Measurements from ENCODE around the gene PRTN3. TPM values are rescaled to one million over a fixed set of nuclear protein-coding genes. Genes with fewer than 3 reads are reported as not detected.

Gene PRTN3
- total RNA-seq, 1 donor from 2014 or later, result not detected

DNA sequence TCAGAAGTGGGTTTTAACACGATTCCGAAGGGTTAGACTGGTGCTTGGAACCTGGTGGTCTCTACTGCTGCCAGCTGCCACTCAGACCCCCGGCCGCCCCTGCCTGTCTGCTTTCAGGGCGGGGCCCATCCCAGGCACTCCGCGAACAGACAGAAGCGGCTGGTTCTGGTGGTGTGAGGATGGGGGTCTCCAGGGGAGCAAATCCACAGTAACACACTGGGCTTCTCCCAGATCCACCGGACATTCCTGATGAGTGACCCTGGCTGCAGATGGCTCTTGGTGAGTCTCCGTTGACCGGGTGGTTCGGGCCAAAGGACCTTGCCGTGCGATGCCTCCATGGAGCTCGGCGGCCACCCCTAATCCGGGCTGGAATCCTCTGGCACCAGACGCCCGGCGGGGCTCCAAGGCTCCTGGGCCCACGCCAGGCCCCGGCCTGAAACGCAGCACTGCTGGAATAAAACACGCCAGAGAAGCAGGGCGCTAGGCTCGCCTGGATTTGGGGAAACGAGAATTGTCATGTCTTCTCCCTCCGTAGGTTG is 45.7 kb upstream of the PRTN3 start:
- peaks cover 23% of the 10 kb centered on the region for H3K4me1 ChIP-seq
- DNase-seq (no peak), ATAC-seq (no peak)
- H3K27ac ChIP-seq, result no peak overlapping the region
- TF ChIP-seq, protein P1, sequence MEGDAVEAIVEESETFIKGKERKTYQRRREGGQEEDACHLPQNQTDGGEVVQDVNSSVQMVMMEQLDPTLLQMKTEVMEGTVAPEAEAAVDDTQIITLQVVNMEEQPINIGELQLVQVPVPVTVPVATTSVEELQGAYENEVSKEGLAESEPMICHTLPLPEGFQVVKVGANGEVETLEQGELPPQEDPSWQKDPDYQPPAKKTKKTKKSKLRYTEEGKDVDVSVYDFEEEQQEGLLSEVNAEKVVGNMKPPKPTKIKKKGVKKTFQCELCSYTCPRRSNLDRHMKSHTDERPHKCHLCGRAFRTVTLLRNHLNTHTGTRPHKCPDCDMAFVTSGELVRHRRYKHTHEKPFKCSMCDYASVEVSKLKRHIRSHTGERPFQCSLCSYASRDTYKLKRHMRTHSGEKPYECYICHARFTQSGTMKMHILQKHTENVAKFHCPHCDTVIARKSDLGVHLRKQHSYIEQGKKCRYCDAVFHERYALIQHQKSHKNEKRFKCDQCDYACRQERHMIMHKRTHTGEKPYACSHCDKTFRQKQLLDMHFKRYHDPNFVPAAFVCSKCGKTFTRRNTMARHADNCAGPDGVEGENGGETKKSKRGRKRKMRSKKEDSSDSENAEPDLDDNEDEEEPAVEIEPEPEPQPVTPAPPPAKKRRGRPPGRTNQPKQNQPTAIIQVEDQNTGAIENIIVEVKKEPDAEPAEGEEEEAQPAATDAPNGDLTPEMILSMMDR (IDR thresholded peaks at IDR 0.05), result no peak
- H3K4me3 ChIP-seq, result no peak overlapping the region
- peaks cover 10% of the 10 kb centered on the region for H3K36me3 ChIP-seq
- intact Hi-C loops (cut with DNase I), result no loop called here
- no peaks in the 10 kb centered on the region for H3K9me3 ChIP-seq
- no peaks in the 10 kb centered on the region for H3K27me3 ChIP-seq

DNA sequence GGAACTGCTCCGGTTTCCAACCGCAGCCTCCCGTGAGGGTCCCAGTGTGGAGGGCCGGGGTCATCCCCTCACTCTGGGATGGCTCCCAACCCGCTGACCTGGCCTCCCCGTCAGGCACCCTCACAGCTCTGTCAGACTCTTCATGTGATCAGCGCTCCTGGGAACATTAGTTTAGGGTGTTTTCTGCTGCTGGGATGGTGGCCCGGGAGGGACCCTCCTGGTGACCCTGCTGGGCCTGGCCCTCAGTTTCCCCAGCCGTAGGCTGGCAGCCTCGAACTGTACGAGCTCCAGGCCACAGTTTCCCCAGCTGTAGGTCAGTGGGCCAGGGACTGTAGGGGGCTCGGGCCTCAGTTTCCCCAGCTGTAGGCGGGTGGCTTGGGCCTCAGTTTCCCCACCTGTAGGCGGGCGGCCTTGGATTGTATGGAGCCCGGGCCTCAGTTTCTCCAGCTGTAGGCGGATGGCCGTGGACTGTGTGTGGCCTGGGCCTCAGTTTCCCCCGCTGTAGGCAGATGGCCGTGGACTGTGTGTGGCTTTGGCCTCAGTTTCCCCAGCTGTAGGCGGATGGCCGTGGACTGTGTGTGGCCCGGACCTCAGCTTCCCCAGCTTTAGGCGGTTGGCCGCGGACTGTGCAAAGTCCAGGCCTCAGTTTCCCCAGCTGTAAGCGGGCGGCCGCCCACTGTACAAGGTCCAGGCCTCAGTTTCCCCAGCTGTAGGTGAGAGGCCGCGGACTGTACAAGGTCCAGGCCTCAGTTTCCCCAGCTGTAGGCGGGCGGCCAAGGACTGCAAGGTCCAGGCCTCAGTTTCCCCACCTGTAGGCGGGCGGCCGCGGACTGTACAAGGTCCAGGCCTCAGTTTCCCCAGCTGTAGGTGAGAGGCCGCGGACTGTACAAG is 44.9 kb upstream of the PRTN3 start:
- Histone ChIP-seq H3K36me3 (peaks cover 18% of the 10 kb centered on the region), H3K27ac (peak overlapping the region; percentile 85), H3K27me3 (no peaks in the 10 kb centered on the region), H3K4me1 (peaks cover 30% of the 10 kb centered on the region), H3K4me3 (peak overlapping the region; percentile 86), H3K9me3 (no peaks in the 10 kb centered on the region)
- intact Hi-C loops (cut with DNase I), result no loop called here
- TF ChIP-seq, protein P1 (IDR thresholded peaks at IDR 0.05), result no peak
- ATAC-seq, result no peak
- no peak for DNase-seq

DNA sequence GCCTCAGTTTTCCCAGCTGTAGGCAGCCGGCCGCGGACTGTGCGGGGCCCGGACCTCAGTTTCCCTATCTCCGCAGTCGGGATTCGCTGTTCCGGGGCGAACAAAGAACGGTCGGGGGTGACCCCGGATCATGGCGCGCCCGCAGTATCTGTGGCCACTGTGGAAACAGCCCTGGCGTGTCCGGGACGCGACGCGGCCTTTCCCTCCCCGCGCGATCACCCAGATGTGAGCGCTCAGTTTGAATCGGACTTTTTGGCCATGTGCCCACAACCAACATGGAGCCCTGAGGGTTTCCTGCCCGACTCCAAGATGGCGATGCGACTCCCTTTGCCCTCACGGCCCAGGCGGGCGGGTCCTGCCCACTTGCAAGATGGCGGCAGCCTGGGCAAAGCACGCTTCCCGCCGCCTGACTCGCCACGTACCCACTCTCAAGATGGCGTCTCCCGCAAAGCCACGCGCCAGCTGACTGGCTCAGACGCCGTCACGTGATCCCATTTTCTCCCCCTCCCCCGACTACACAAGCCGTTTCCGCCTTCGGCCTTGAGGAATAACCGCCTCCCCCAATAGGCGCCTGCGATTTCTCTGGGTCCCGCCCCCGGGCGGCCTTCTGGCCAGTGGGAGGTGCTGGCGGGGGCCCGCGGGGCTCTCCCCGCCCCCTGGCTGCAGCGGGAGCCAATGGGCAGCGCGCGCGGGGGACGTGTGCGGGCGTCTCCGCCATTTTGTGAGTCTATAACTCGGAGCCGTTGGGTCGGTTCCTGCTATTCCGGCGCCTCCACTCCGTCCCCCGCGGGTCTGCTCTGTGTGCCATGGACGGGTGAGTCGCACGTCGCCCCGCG is 43.9 kb upstream of the PRTN3 start, which contains the start of gene PTBP1:
PTBP1 (plus strand) TSS at position 761 of the 836 bp plus-strand sequence; CDS start at position 807, 46 bp downstream.
- peaks cover 40% of the 10 kb centered on the region for H3K4me1 ChIP-seq

DNA sequence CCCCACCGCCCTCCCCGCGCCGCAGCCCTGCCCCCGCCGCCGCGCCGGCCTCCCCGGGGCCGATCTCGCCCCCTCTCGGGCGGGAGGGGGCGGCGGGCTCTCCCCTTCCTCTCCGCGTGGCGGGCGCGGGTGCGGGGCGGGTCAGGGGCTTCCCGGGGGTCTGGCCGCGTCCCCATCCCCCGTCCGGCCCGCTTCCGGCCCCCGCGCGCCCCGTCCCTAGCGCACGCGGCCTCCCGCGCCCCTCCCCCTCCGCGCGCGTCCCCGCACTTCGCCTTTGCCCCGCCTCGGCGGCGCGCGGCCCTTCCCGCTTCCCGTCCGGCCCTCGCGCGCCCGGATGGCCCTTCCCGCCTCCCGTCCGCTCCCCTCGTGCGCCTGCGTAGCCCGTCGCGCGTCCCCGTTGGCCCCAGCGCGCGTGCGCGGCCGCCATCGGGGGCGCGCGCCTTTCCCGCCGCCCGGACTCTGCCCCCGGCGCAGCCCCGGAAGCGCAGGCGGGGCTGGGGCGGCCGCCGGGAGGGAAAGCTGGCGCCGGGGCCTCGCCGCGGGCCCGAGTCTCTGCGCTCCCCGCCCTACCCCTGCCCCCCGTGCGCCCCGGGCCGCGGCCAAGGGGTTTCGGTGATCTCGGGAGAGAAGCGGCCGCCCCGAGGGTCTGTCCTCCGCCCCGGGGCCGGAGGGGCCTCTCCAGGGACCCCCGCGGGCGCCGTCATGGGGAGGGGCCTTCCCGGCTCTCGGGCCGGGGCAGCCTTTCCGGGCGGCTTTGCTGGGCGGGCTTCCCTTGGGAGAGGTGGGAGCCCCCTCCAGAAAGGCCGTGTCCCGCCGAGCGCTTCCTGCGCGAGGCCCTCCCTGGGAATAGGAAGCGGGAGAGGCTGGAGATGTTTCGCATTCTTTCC is 43.0 kb upstream of the PRTN3 start:
- intact Hi-C loops (cut with DNase I), result no loop called here
- Histone ChIP-seq H3K9me3 (no peaks in the 10 kb centered on the region), H3K36me3 (peaks cover 29% of the 10 kb centered on the region), H3K27me3 (no peaks in the 10 kb centered on the region), H3K27ac (peak overlapping the region; percentile 93), H3K4me3 (peak overlapping the region; percentile 83), H3K4me1 (peaks cover 49% of the 10 kb centered on the region)
- ATAC-seq (peak; percentile 70), DNase-seq (peak; percentile 96)
- TF ChIP-seq, protein P1 (IDR thresholded peaks at IDR 0.05), result no peak

More for the DNA sequence above, 43.9 kb upstream of the PRTN3 start, which contains the start of gene PTBP1:
- TF ChIP-seq, protein P1 (IDR thresholded peaks at IDR 0.05), result peak; percentile 13
- intact Hi-C loops (cut with DNase I), result no loop called here
- Histone ChIP-seq H3K27ac (peak within 1 kb of the TSS; percentile 93), H3K27me3 (no peaks in the 10 kb centered on the region), H3K9me3 (no peaks in the 10 kb centered on the region), H3K4me3 (peak within 1 kb of the TSS; percentile 86), H3K36me3 (peaks cover 25% of the 10 kb centered on the region)
- ATAC-seq (peak; percentile 91), DNase-seq (peak; percentile 100)

Measured in upper lobe of right lung (tissue), 1 donor.